ENCODE data around the gene ADGRL3.
A peak's percentile ranks its signal among the peaks of the same experiment; 100 is the strongest.
"Not testable (repeated sequence)": the region's sequence is repeated elsewhere in the genome, so short reads cannot be mapped to it uniquely, and the experiment has no call there.

The ADGRL3 gene

GRCh38 chr4:61924131-61924530 is 724.0 kb downstream of the ADGRL3 start:
- DNase-seq, result no peak

GRCh38 chr4:61933527-61933926 is 733.4 kb downstream of the ADGRL3 start:
- DNase-seq, result no peak

- DNase-seq, result no peak
Measured at GRCh38 chr4:61934198-61934597, 734.1 kb downstream of the ADGRL3 start.

GRCh38 chr4:61938250-61938846 is 738.2 kb downstream of the ADGRL3 start:
- DNase-seq, result no peak

GRCh38 chr4:61950625-61951024 is 750.5 kb downstream of the ADGRL3 start:
- no peak for DNase-seq

GRCh38 chr4:61953386-61953785 is 753.3 kb downstream of the ADGRL3 start:
- DNase-seq, result no peak

GRCh38 chr4:61958591-61958990 is 758.5 kb downstream of the ADGRL3 start:
- no peak for DNase-seq

GRCh38 chr4:61959087-61959486 is 759.0 kb downstream of the ADGRL3 start:
- no peak for DNase-seq

- no peak for DNase-seq
Measured at GRCh38 chr4:61984260-61984909, 784.3 kb downstream of the ADGRL3 start.

- DNase-seq, result no peak
Measured at GRCh38 chr4:61985426-61985825, 785.3 kb downstream of the ADGRL3 start.

- not testable (repeated sequence) for DNase-seq
Measured at GRCh38 chr4:61986929-61987328, 786.8 kb downstream of the ADGRL3 start.

GRCh38 chr4:61992351-61992750 is 792.2 kb downstream of the ADGRL3 start:
- no peak for DNase-seq

- DNase-seq, result no peak
Measured at GRCh38 chr4:61994036-61994435, 793.9 kb downstream of the ADGRL3 start.

- no peak for DNase-seq
Measured at GRCh38 chr4:61995717-61996340, 795.7 kb downstream of the ADGRL3 start.

GRCh38 chr4:61996943-61997342 is 796.8 kb downstream of the ADGRL3 start:
- no peak for DNase-seq

- no peak for DNase-seq
Measured at GRCh38 chr4:61997831-61998230, 797.7 kb downstream of the ADGRL3 start.

GRCh38 chr4:62003695-62004094 is 803.6 kb downstream of the ADGRL3 start:
- no peak for DNase-seq

GRCh38 chr4:62004881-62005280 is 804.8 kb downstream of the ADGRL3 start:
- no peak for DNase-seq

GRCh38 chr4:62006108-62006507 is 806.0 kb downstream of the ADGRL3 start:
- DNase-seq, result no peak

GRCh38 chr4:62015043-62015739 is 815.1 kb downstream of the ADGRL3 start:
- DNase-seq, result peak; percentile 0

- DNase-seq, result no peak
Measured at GRCh38 chr4:62018537-62018936, 818.4 kb downstream of the ADGRL3 start.

GRCh38 chr4:62023633-62024032 is 823.5 kb downstream of the ADGRL3 start:
- no peak for DNase-seq

GRCh38 chr4:62028745-62029144 is 828.6 kb downstream of the ADGRL3 start:
- DNase-seq, result peak; percentile 2

- no peak for DNase-seq
Measured at GRCh38 chr4:62030958-62031357, 830.8 kb downstream of the ADGRL3 start.

Data from NCI-H1105 (cell line).